BJ (cell line): ENCODE results near the gene BRS3. TPM values are rescaled to one million over a fixed set of nuclear protein-coding genes. Genes with fewer than 3 reads are reported as not detected.
A peak's percentile ranks its signal among the peaks of the same experiment; 100 is the strongest.

ENCODE experiments used
- CTCF ChIA-PET: fragments of 350-600 bp; formaldehyde crosslinking; extraction: SDS; loops from one replicate; lab custom pipeline; 2021; ENCODE audit warnings: antibody characterized with exemption, inconsistent platforms; lab: Yijun Ruan, JAX
- POLR2A ChIA-PET: fragments of 300-600 bp; sonication (Branson Sonifier 250); formaldehyde crosslinking; extraction: SDS; loops from one replicate; lab custom pipeline; 2021; ENCODE audit warnings: antibody characterized with exemption; lab: Charles Lee
- DNase-seq: peaks from one replicate; pipeline ENCODE4 v3.0.0-alpha.2; 2011; ENCODE audit warnings: low read depth
- H3K27me3 ChIP-seq: 2 replicates; pipeline ENCODE4 v1.6.0; 2011; ENCODE audit warnings: low read length; ENCODE audit not compliant: control insufficient read depth, insufficient read depth
- H3K36me3 ChIP-seq: 2 replicates; pipeline ENCODE4 v1.5.1; 2011; ENCODE audit warnings: low read length; ENCODE audit not compliant: control insufficient read depth, insufficient read depth
- H3K4me3 ChIP-seq: 2 replicates; pipeline ENCODE4 v1.5.1; 2011; ENCODE audit warnings: low read depth, mild to moderate bottlenecking, control low read depth, low read length
- CTCF ChIP-seq: IDR thresholded peaks from 2 replicates; pipeline ENCODE4 v1.5.1; 2011; ENCODE audit warnings: low read depth, mild to moderate bottlenecking, control low read depth, inconsistent platforms, low read length, moderate library complexity; ENCODE audit not compliant: insufficient read depth
- polyA plus RNA-seq: library from polyadenylated mRNA; depleted of rRNA; stranded (reverse); fragments of >200 nt; gene quantifications from 2 replicates; pipeline ENCODE4 v1.2.3, GENCODE V29; 2011

Gene BRS3
- polyA plus RNA-seq, 1 experiment: not detected

GRCh38 chrX:136497556-136498052 is 9.9 kb downstream of the BRS3 start, which contains the start of gene HTATSF1:
HTATSF1 (plus strand) TSS chrX:136497592; CDS start chrX:136497685, 93 bp downstream.
- CTCF ChIA-PET: interaction anchor here (0.7 kb wide), 1 partner anchor 469 kb away, joined by 3 read pairs; no protein-coding TSS in a partner anchor
- no peak for DNase-seq
- POLR2A ChIA-PET: interaction anchor here (0.6 kb wide), 1 partner anchor 509 kb away, joined by 3 read pairs; no protein-coding TSS in a partner anchor
- peak within 1 kb of the TSS; percentile 75 for H3K4me3 ChIP-seq
- H3K27me3 ChIP-seq: no peaks in the 10 kb centered on the region
- no peaks in the 10 kb centered on the region for H3K36me3 ChIP-seq
- no peak for TF ChIP-seq CTCF

GRCh38 chrX:136519069-136519468 is 31.3 kb downstream of the BRS3 start:
- Histone ChIP-seq H3K27me3 (no peaks in the 10 kb centered on the region), H3K4me3 (no peak overlapping the region), H3K36me3 (no peaks in the 10 kb centered on the region)
- CTCF ChIA-PET: no interaction called here
- POLR2A ChIA-PET: no interaction called here
- no peak for DNase-seq
- no peak for TF ChIP-seq CTCF

- ChIA-PET CTCF (no interaction called here), POLR2A (no interaction called here)
- Histone ChIP-seq H3K4me3 (no peak overlapping the region), H3K36me3 (no peaks in the 10 kb centered on the region), H3K27me3 (no peaks in the 10 kb centered on the region)
- no peak for DNase-seq
- no peak for TF ChIP-seq CTCF
Observed at GRCh38 chrX:136523770-136524169, 36.0 kb downstream of the BRS3 start.

- no peaks in the 10 kb centered on the region for H3K36me3 ChIP-seq
- DNase-seq: peak; percentile 14
- ChIA-PET POLR2A (no interaction called here), CTCF (no interaction called here)
- H3K4me3 ChIP-seq: no peak overlapping the region
- no peaks in the 10 kb centered on the region for H3K27me3 ChIP-seq
- no peak for TF ChIP-seq CTCF
Observed at GRCh38 chrX:136525738-136526606, 38.2 kb downstream of the BRS3 start.

- POLR2A ChIA-PET: no interaction called here
- TF ChIP-seq CTCF: no peak
Observed at GRCh38 chrX:136528645-136529315, 41.0 kb downstream of the BRS3 start.

More at GRCh38 chrX:136528645-136529315, 41.0 kb downstream of the BRS3 start:
- CTCF ChIA-PET: no interaction called here
- no peak for DNase-seq
- no peaks in the 10 kb centered on the region for H3K27me3 ChIP-seq
- H3K36me3 ChIP-seq: no peaks in the 10 kb centered on the region
- no peak overlapping the region for H3K4me3 ChIP-seq
